Astrocyte (in vitro differentiated cells and primary cell): Measurements from ENCODE around the gene CPNE5. TPM values are rescaled to one million over a fixed set of nuclear protein-coding genes. Genes with fewer than 3 reads are reported as not detected.

Source experiments
- DNase-seq: peaks from one replicate; pipeline ENCODE4 v3.0.0-alpha.2; 2010; ENCODE audit warnings: low read depth
- FAIRE-seq: peaks from 2 replicates; lab custom pipeline; 2011; peaks lifted over from hg19 to GRCh38; lab: Jason Lieb, UNC
- H2AFZ ChIP-seq: 2 replicates; pipeline ENCODE4 v1.6.0; 2012; ENCODE audit warnings: low read depth, low read length, inconsistent platforms
- H3K27ac ChIP-seq: 2 replicates; pipeline ENCODE4 v1.5.1; 2011; ENCODE audit warnings: low read depth, low read length, inconsistent platforms
- H3K27me3 ChIP-seq: 2 replicates; pipeline ENCODE4 v1.6.0; 2011; ENCODE audit warnings: low read length, inconsistent platforms; ENCODE audit not compliant: insufficient read depth
- H3K36me3 ChIP-seq: 2 replicates; pipeline ENCODE4 v1.5.1; 2011; ENCODE audit warnings: low read length, inconsistent platforms; ENCODE audit not compliant: insufficient read depth
- H3K4me1 ChIP-seq: 2 replicates; pipeline ENCODE4 v1.5.1; 2011; ENCODE audit warnings: low read length, inconsistent platforms; ENCODE audit not compliant: insufficient read depth
- H3K4me2 ChIP-seq: 2 replicates; pipeline ENCODE4 v1.6.0; 2012; ENCODE audit warnings: low read length, inconsistent platforms
- H3K4me3 ChIP-seq: 2 replicates; pipeline ENCODE4 v1.5.1; 2011; ENCODE audit warnings: low read depth, mild to moderate bottlenecking, low read length, inconsistent platforms; ENCODE audit not compliant: insufficient read depth
- H3K79me2 ChIP-seq: 2 replicates; pipeline ENCODE4 v1.6.0; 2012; ENCODE audit warnings: mild to moderate bottlenecking, low read length, inconsistent platforms; ENCODE audit not compliant: insufficient read depth
- H3K9ac ChIP-seq: 2 replicates; pipeline ENCODE4 v1.6.0; 2012; ENCODE audit warnings: mild to moderate bottlenecking, low read length, inconsistent platforms
- H3K9me3 ChIP-seq: 2 replicates; pipeline ENCODE4 v1.5.1; 2012; ENCODE audit warnings: low read depth, mild to moderate bottlenecking, low read length, inconsistent platforms; ENCODE audit not compliant: insufficient read depth
- H4K20me1 ChIP-seq: 2 replicates; pipeline ENCODE4 v1.6.0; 2012; ENCODE audit warnings: low read length, inconsistent platforms; ENCODE audit not compliant: insufficient read depth
- H3K27ac Mint-ChIP-seq: one replicate; pipeline ENCODE4 v1.8.0; 2021; ENCODE audit warnings: mild to moderate bottlenecking, mixed read lengths; ENCODE audit not compliant: unreplicated experiment
- H3K27me3 Mint-ChIP-seq: one replicate; pipeline ENCODE4 v1.8.0; 2021; ENCODE audit warnings: low read depth, mixed read lengths; ENCODE audit not compliant: unreplicated experiment
- H3K36me3 Mint-ChIP-seq: one replicate; pipeline ENCODE4 v1.8.0; 2021; ENCODE audit warnings: low read depth, mixed read lengths; ENCODE audit not compliant: unreplicated experiment
- H3K4me1 Mint-ChIP-seq: one replicate; pipeline ENCODE4 v1.8.0; 2021; ENCODE audit warnings: low read depth, mixed read lengths; ENCODE audit not compliant: unreplicated experiment
- H3K4me3 Mint-ChIP-seq: one replicate; pipeline ENCODE4 v1.8.0; 2021; ENCODE audit warnings: mild to moderate bottlenecking, moderate library complexity, mixed read lengths; ENCODE audit not compliant: unreplicated experiment
- H3K9me3 Mint-ChIP-seq: one replicate; pipeline ENCODE4 v1.8.0; 2021; ENCODE audit warnings: mild to moderate bottlenecking, mixed read lengths; ENCODE audit not compliant: unreplicated experiment
- EZH2 ChIP-seq: IDR thresholded peaks from 2 replicates; pipeline ENCODE4 v1.6.1; 2012; ENCODE audit warnings: mild to moderate bottlenecking, low read length, inconsistent platforms; ENCODE audit not compliant: insufficient read depth
- total RNA-seq: library from RNA; stranded (reverse); gene quantifications from 2 replicates; pipeline ENCODE4 v1.2.1, GENCODE V29; 2021
- TF ChIP-seq, protein P1 (sequence below): IDR thresholded peaks from 2 replicates; pipeline ENCODE4 v1.5.1; 2011; ENCODE audit warnings: low read depth, mild to moderate bottlenecking, inconsistent platforms, low read length, moderate library complexity; ENCODE audit not compliant: insufficient read depth

The CPNE5 gene
- total RNA-seq, 1 donor from 2014 or later, result 0.11 TPM

DNA sequence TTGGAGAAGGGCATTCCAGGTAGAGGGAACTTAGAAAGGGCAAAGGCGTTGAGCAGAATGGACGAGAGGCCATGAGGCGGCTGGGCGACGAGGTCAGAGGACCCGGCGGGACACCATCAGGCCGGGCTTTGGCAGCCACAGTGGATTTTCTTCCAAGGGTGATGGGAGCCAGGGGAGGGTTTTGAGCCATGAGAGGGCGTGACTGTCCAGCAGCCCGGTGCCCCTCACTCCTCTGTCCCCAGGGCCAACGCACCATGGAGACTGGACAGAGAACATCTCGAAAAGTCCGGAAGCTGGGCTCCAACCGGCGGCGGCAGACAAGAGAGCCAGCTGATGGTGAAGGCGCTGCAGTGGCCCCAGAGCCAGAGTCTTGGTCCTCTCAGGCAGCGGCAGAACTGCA is 135.3 kb downstream of the CPNE5 start:
- Histone ChIP-seq H3K36me3 (no peaks in the 10 kb centered on the region), H3K4me3 (no peak overlapping the region), H3K4me2 (no peak overlapping the region), H4K20me1 (no peaks in the 10 kb centered on the region), H3K79me2 (no peaks in the 10 kb centered on the region), H3K27ac (no peak overlapping the region), H3K9ac (no peak overlapping the region), H3K9me3 (no peaks in the 10 kb centered on the region), H2AFZ (no peak overlapping the region), H3K4me1 (no peaks in the 10 kb centered on the region), H3K27me3 (no peaks in the 10 kb centered on the region)
- peaks cover 32% of the 10 kb centered on the region for H3K27me3 Mint-ChIP-seq
- no peak overlapping the region for H3K4me3 Mint-ChIP-seq
- no peak overlapping the region for H3K27ac Mint-ChIP-seq
- H3K9me3 Mint-ChIP-seq, result peaks cover 3% of the 10 kb centered on the region
- peaks cover 4% of the 10 kb centered on the region for H3K36me3 Mint-ChIP-seq
- peaks cover 4% of the 10 kb centered on the region for H3K4me1 Mint-ChIP-seq
- DNase-seq (no peak), FAIRE-seq (no peak)
- TF ChIP-seq, protein P1, sequence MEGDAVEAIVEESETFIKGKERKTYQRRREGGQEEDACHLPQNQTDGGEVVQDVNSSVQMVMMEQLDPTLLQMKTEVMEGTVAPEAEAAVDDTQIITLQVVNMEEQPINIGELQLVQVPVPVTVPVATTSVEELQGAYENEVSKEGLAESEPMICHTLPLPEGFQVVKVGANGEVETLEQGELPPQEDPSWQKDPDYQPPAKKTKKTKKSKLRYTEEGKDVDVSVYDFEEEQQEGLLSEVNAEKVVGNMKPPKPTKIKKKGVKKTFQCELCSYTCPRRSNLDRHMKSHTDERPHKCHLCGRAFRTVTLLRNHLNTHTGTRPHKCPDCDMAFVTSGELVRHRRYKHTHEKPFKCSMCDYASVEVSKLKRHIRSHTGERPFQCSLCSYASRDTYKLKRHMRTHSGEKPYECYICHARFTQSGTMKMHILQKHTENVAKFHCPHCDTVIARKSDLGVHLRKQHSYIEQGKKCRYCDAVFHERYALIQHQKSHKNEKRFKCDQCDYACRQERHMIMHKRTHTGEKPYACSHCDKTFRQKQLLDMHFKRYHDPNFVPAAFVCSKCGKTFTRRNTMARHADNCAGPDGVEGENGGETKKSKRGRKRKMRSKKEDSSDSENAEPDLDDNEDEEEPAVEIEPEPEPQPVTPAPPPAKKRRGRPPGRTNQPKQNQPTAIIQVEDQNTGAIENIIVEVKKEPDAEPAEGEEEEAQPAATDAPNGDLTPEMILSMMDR, result no peak
- TF ChIP-seq EZH2, result no peak

GRCh38 chr6:36703081-36703606 is 136.1 kb downstream of the CPNE5 start:
- TF ChIP-seq EZH2, result no peak
- TF ChIP-seq, protein P1, result no peak
- no peak for DNase-seq

DNA sequence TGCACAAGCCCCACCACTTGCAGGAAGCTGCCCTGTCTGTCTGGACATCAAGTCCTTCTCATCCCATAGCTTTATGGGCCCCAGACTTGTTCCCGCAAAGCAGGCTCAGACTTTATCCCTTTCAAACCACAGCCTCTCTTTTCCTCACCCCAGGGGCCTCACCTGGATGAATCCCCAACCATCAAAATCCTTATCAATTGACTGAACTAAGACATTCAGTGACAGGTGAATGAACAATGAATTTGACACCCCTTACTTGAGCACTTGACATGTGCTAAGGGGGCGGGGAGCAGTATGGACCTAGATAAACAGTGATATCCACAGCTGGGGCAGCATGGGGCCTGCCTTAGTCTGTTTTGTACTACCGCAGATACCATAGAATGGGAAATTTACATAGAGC is 136.6 kb downstream of the CPNE5 start:
- Histone ChIP-seq H3K4me2 (no peak overlapping the region), H3K27me3 (no peaks in the 10 kb centered on the region), H3K4me3 (no peak overlapping the region), H2AFZ (no peak overlapping the region), H4K20me1 (no peaks in the 10 kb centered on the region), H3K27ac (no peak overlapping the region), H3K9ac (no peak overlapping the region), H3K36me3 (no peaks in the 10 kb centered on the region), H3K9me3 (no peaks in the 10 kb centered on the region), H3K79me2 (no peaks in the 10 kb centered on the region), H3K4me1 (no peaks in the 10 kb centered on the region)
- Mint-ChIP-seq H3K36me3 (peaks cover 4% of the 10 kb centered on the region), H3K9me3 (peaks cover 3% of the 10 kb centered on the region), H3K27me3 (peaks cover 41% of the 10 kb centered on the region), H3K27ac (peak overlapping the region; percentile 70), H3K4me3 (no peak overlapping the region), H3K4me1 (peaks cover 4% of the 10 kb centered on the region)
- no peak for TF ChIP-seq EZH2
- TF ChIP-seq, protein P1, result no peak
- DNase-seq (no peak), FAIRE-seq (no peak)

More at GRCh38 chr6:36703081-36703606, 136.1 kb downstream of the CPNE5 start:
- FAIRE-seq, result no peak
- Histone ChIP-seq H3K4me3 (no peak overlapping the region), H4K20me1 (no peaks in the 10 kb centered on the region), H3K79me2 (no peaks in the 10 kb centered on the region), H3K9ac (no peak overlapping the region), H3K27me3 (no peaks in the 10 kb centered on the region), H3K36me3 (no peaks in the 10 kb centered on the region), H3K27ac (no peak overlapping the region), H2AFZ (no peak overlapping the region), H3K4me1 (no peaks in the 10 kb centered on the region), H3K9me3 (no peaks in the 10 kb centered on the region), H3K4me2 (no peak overlapping the region)
- Mint-ChIP-seq H3K27ac (no peak overlapping the region), H3K36me3 (peaks cover 4% of the 10 kb centered on the region), H3K4me3 (no peak overlapping the region), H3K4me1 (peaks cover 4% of the 10 kb centered on the region), H3K9me3 (peaks cover 3% of the 10 kb centered on the region), H3K27me3 (peaks cover 39% of the 10 kb centered on the region)
